ENCODE measurements around the gene SERINC2. TPM values are rescaled to one million over a fixed set of nuclear protein-coding genes. Genes with fewer than 3 reads are reported as not detected.

Gene SERINC2
- total RNA-seq, 2 donors from 2014 or later = 0.19 to 0.56 TPM

DNA sequence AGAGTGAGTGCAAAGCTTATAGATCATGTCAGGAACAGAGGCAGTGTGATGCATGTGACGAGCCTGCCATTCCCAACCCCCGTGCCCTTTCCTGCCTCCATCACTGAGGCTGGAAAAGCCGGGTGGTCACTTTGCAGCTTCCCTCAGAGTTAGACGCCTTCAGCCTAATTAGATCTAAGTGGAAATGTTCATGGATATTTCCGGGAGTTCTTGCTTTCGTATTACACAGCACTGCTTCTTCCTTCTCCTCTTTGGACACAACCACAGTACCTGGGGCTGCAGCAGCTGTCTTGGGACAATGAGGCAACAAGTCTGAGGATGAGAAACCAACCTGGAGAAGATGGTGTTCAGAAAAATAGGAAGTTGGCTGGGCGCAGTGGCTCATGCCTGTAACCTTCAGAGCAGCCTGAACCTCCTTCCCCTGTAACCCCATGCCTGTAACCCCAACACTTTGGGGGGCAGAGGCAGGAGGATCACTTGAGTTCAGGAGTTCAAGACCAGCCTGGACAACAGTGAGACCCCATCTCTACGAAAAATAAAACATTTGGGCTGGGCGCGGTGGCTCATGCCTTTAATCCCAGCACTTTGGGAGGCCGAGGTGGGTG lies 24.5 kb downstream of the SERINC2 start:
- ATAC-seq (no peak), DNase-seq (ENCODE audit: low spot score) (no peak)
- Mint-ChIP-seq H3K27ac (no peak overlapping the region), H3K9me3 (no peaks in the 10 kb centered on the region), H3K4me1 (ENCODE audit: low read depth in 2 of 2) (no peaks in the 10 kb centered on the region), H3K36me3 (no peaks in the 10 kb centered on the region), H3K4me3 (no peak overlapping the region), H3K27me3 (no peaks in the 10 kb centered on the region)

DNA sequence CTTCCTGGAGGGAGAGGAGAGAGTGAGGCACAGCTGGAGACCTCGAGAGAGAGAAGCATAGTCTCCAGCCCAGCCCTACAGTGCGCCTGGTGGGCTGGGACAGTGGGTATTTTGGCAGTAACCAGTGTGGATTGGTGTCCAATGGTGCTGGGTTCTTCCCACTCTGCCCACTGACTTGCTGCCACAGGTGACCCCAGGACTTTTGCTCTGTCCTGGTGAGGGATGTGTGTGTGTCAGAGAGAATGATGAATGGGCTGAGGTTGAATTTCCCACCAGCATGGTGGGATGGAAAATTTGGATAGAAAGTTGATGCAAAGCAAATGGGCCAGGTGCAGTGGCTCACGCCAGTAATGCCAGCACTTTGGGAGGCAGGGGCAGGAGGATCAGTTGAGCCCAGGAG lies 26.3 kb downstream of the SERINC2 start:
- H3K27ac Mint-ChIP-seq = no peak overlapping the region
- DNase-seq (ENCODE audit: low spot score) = no peak

GRCh38 chr1:31441073-31441472 lies 28.1 kb downstream of the SERINC2 start:
- peaks cover 0 to 5% of the 10 kb centered on the region in 2 donors for H3K27me3 Mint-ChIP-seq
- H3K27ac Mint-ChIP-seq = no peak overlapping the region
- DNase-seq (ENCODE audit: low spot score) (no peak), ATAC-seq (no peak)
- H3K4me1 Mint-ChIP-seq (ENCODE audit: low read depth in 2 of 2) = no peaks in the 10 kb centered on the region
- H3K4me3 Mint-ChIP-seq = no peak overlapping the region
- H3K9me3 Mint-ChIP-seq = no peaks in the 10 kb centered on the region
- H3K36me3 Mint-ChIP-seq = no peaks in the 10 kb centered on the region

More for the DNA sequence above, 26.3 kb downstream of the SERINC2 start:
- no peaks in the 10 kb centered on the region for H3K36me3 Mint-ChIP-seq
- peaks cover 0 to under 1% of the 10 kb centered on the region in 2 donors for H3K27me3 Mint-ChIP-seq
- no peak overlapping the region for H3K4me3 Mint-ChIP-seq
- H3K4me1 Mint-ChIP-seq (ENCODE audit: low read depth in 2 of 2) = no peaks in the 10 kb centered on the region
- H3K9me3 Mint-ChIP-seq = no peaks in the 10 kb centered on the region
- no peak for ATAC-seq

- ATAC-seq (no peak), DNase-seq (ENCODE audit: low spot score) (no peak)
- H3K36me3 Mint-ChIP-seq = no peaks in the 10 kb centered on the region
- H3K27ac Mint-ChIP-seq = no peak overlapping the region
- no peaks in the 10 kb centered on the region for H3K9me3 Mint-ChIP-seq
- H3K4me1 Mint-ChIP-seq (ENCODE audit: low read depth in 2 of 2) = no peaks in the 10 kb centered on the region
- H3K4me3 Mint-ChIP-seq = no peak overlapping the region
- H3K27me3 Mint-ChIP-seq = peaks cover 1 to 5% of the 10 kb centered on the region in 2 donors
These were observed 28.5 kb downstream of the SERINC2 start for GRCh38 chr1:31441558-31441957.

- DNase-seq (ENCODE audit: low spot score) = no peak
- H3K36me3 Mint-ChIP-seq = no peaks in the 10 kb centered on the region
- no peak overlapping the region for H3K27ac Mint-ChIP-seq
- no peak for ATAC-seq
- H3K27me3 Mint-ChIP-seq = peaks cover 5 to 7% of the 10 kb centered on the region in 2 donors
- no peaks in the 10 kb centered on the region for H3K9me3 Mint-ChIP-seq
- H3K4me1 Mint-ChIP-seq (ENCODE audit: low read depth in 2 of 2) = no peaks in the 10 kb centered on the region
- H3K4me3 Mint-ChIP-seq = no peak overlapping the region
These were observed 29.1 kb downstream of the SERINC2 start for GRCh38 chr1:31441970-31442647.

DNA sequence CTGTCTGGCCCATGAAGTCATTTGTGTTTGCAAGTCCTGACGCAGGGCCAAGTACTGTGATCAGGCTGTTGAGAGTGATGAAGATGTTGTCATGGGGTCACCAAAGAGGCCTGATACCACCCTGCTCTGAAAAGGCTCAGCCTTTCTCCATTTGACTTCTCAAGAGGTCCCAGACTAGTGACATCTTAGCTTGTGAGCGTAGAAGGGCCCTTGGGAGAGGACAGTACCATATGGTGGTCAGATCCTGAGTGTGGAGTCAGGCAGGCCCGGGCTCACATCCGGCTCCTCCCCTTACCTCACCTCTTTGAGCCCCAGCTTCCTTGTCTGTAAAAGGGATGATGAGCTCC lies 29.6 kb downstream of the SERINC2 start:
- Mint-ChIP-seq H3K27me3 (peaks cover 5 to 8% of the 10 kb centered on the region in 2 donors), H3K27ac (no peak overlapping the region), H3K9me3 (no peaks in the 10 kb centered on the region), H3K4me1 (ENCODE audit: low read depth in 2 of 2) (no peaks in the 10 kb centered on the region), H3K4me3 (no peak overlapping the region), H3K36me3 (no peaks in the 10 kb centered on the region)
- DNase-seq (ENCODE audit: low spot score) = no peak
- ATAC-seq = no peak

DNA sequence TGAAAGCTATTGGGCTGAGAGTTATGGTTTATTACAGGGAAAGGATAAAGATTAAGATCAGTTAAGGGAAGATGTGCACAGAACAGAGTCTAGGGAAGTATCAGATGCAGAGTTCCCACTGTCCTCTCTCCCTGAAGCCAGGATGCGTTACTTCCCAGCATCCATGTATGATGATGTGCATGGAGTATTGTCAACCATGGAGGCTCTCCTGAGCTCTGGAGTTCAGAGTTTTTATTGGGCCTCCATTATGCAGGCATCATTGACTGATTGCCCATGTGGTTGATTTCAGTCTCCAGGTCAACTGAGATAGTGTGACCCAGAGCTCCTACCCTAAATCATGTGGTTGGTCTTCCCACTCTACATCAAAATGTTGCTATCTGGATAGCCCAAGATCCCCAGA lies 30.7 kb downstream of the SERINC2 start:
- Mint-ChIP-seq H3K27ac (no peak overlapping the region), H3K4me3 (no peak overlapping the region), H3K36me3 (no peaks in the 10 kb centered on the region), H3K27me3 (peaks cover 11 to 17% of the 10 kb centered on the region in 2 donors), H3K4me1 (ENCODE audit: low read depth in 2 of 2) (no peaks in the 10 kb centered on the region), H3K9me3 (no peaks in the 10 kb centered on the region)
- DNase-seq (ENCODE audit: low spot score) (no peak), ATAC-seq (no peak)

GRCh38 chr1:31444725-31445448 lies 31.9 kb downstream of the SERINC2 start:
- ATAC-seq (no peak), DNase-seq (ENCODE audit: low spot score) (no peak)
- H3K27ac Mint-ChIP-seq = no peak overlapping the region
- no peaks in the 10 kb centered on the region for H3K36me3 Mint-ChIP-seq
- peaks cover 11 to 19% of the 10 kb centered on the region in 2 donors for H3K27me3 Mint-ChIP-seq
- no peaks in the 10 kb centered on the region for H3K9me3 Mint-ChIP-seq
- H3K4me1 Mint-ChIP-seq (ENCODE audit: low read depth in 2 of 2) = no peaks in the 10 kb centered on the region
- no peak overlapping the region for H3K4me3 Mint-ChIP-seq

DNA sequence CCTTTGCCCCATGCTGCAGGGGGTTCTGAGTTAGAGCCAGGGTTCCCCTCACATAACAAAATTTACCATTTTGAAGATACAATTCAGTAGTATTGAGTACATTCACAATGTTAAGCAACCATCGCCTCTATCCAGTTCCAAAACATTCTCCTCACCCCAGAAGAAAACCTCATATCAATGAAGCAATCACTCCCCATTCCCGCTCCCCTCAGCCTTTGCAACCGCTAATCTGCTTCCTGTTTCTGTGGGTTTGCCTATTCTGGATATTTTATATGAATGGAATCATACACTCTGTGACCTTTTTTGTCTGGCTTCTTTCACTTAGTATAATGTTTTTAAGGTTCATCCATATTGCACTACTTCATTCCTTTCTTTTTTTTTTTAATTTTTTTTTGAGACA lies 32.9 kb downstream of the SERINC2 start:
- no peak for DNase-seq (ENCODE audit: low spot score)
- H3K4me1 Mint-ChIP-seq (ENCODE audit: low read depth in 2 of 2) = no peaks in the 10 kb centered on the region
- H3K36me3 Mint-ChIP-seq = no peaks in the 10 kb centered on the region
- H3K27me3 Mint-ChIP-seq = peaks cover 15 to 30% of the 10 kb centered on the region in 2 donors
- H3K9me3 Mint-ChIP-seq = peaks cover 3% of the 10 kb centered on the region
- H3K4me3 Mint-ChIP-seq = no peak overlapping the region
- H3K27ac Mint-ChIP-seq = no peak overlapping the region
- ATAC-seq = no peak

GRCh38 chr1:31447210-31447609 lies 34.2 kb downstream of the SERINC2 start:
- DNase-seq (ENCODE audit: low spot score) (no peak), ATAC-seq (no peak)
- H3K9me3 Mint-ChIP-seq = peaks cover 3% of the 10 kb centered on the region
- H3K27ac Mint-ChIP-seq = no peak overlapping the region
- peaks cover 7% of the 10 kb centered on the region for H3K36me3 Mint-ChIP-seq
- H3K4me1 Mint-ChIP-seq (ENCODE audit: low read depth in 2 of 2) = no peaks in the 10 kb centered on the region
- H3K27me3 Mint-ChIP-seq = peaks cover 20 to 39% of the 10 kb centered on the region in 2 donors
- no peak overlapping the region for H3K4me3 Mint-ChIP-seq

DNA sequence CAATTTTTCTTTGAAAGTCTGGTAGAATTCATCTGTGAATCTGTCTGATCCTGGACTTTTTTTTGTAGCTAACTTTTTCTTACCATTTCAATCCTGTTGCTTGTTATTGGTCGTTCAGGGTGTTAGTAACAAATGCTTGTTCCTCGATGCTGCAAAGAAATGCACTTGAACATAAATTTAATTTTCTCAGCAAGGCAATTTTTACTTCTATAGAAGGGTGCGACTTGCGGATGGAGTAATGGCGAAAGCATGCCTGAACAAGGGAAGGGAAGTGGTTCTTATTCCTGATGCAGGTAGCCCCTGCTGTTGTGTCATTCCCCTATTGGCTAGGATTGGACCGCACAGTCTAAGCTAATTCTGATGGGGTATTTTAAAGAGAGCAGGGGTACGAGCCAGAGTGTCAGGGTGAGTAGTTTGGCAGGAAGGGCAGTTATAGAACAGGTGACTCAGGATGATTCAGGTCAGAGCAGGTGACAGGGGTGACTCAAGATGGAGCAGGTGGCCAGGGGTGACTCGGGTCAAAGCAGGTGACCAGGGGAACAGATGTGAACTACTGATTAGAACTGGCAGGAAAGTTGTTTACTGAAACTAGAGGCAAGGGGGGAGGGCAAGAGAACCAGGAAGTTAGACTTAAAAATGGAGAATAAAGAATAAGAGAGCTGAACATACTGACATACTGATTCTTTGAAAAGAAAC lies 40.5 kb downstream of the SERINC2 start:
- no peak overlapping the region for H3K27ac Mint-ChIP-seq
- peaks cover 37% of the 10 kb centered on the region for H3K36me3 Mint-ChIP-seq
- no peaks in the 10 kb centered on the region for H3K4me1 Mint-ChIP-seq (ENCODE audit: low read depth in 2 of 2)
- DNase-seq (ENCODE audit: low spot score) (no peak), ATAC-seq (no peak)
- H3K4me3 Mint-ChIP-seq = no peak overlapping the region
- peaks cover 18% of the 10 kb centered on the region for H3K9me3 Mint-ChIP-seq
- peaks cover 21 to 51% of the 10 kb centered on the region in 2 donors for H3K27me3 Mint-ChIP-seq

- no peak for DNase-seq (ENCODE audit: low spot score)
- no peak overlapping the region for H3K27ac Mint-ChIP-seq
These were observed 45.4 kb downstream of the SERINC2 start for GRCh38 chr1:31458287-31458896.

GRCh38 chr1:31460027-31460426 lies 47.0 kb downstream of the SERINC2 start:
- peaks cover 22 to 25% of the 10 kb centered on the region in 2 donors for H3K27me3 Mint-ChIP-seq
- no peak for ATAC-seq
- H3K27ac Mint-ChIP-seq = no peak overlapping the region
- H3K4me3 Mint-ChIP-seq = no peak overlapping the region
- H3K4me1 Mint-ChIP-seq (ENCODE audit: low read depth in 2 of 2) = no peaks in the 10 kb centered on the region
- H3K9me3 Mint-ChIP-seq = peaks cover 13% of the 10 kb centered on the region
- peaks cover 26% of the 10 kb centered on the region for H3K36me3 Mint-ChIP-seq
- no peak for DNase-seq (ENCODE audit: low spot score)

More at GRCh38 chr1:31458287-31458896, 45.4 kb downstream of the SERINC2 start:
- H3K27me3 Mint-ChIP-seq = peaks cover 23 to 32% of the 10 kb centered on the region in 2 donors
- no peak overlapping the region for H3K4me3 Mint-ChIP-seq
- peaks cover 17% of the 10 kb centered on the region for H3K9me3 Mint-ChIP-seq
- no peaks in the 10 kb centered on the region for H3K4me1 Mint-ChIP-seq (ENCODE audit: low read depth in 2 of 2)
- H3K36me3 Mint-ChIP-seq = peaks cover 31% of the 10 kb centered on the region
- ATAC-seq = no peak

All from natural killer cell treated with Interleukin-12 subunit alpha and Interleukin-12 subunit beta and Interleukin-15 and Interleukin-18, amount 100 ng/mL, for 72 hours (primary cell).